Calu3 (cell line): ENCODE measurements around the gene TBC1D9. TPM values are rescaled to one million over a fixed set of nuclear protein-coding genes. Genes with fewer than 3 reads are reported as not detected.

Experiments
- BruUV-seq: library from RNA; stranded (reverse); fragments of 400-500 nt; replicated peaks from 2 replicates; lab custom pipeline; 2021; lab: Mats Ljungman, UMichigan
- CTCF ChIA-PET: fragments of 300-600 bp; sonication (Branson Sonifier 250); formaldehyde crosslinking; loops from one replicate; lab custom pipeline; 2022; ENCODE audit warnings: antibody characterized with exemption; lab: Charles Lee
- DNase-seq: peaks from one replicate; pipeline ENCODE4 v3.0.0; 2022
- H3K27ac Mint-ChIP-seq: one replicate; pipeline ENCODE4 v1.8.0; 2022; ENCODE audit warnings: mixed read lengths; ENCODE audit not compliant: unreplicated experiment
- H3K27me3 Mint-ChIP-seq: one replicate; pipeline ENCODE4 v1.8.0; 2022; ENCODE audit warnings: mixed read lengths; ENCODE audit not compliant: unreplicated experiment
- H3K36me3 Mint-ChIP-seq: one replicate; pipeline ENCODE4 v1.8.0; 2022; ENCODE audit warnings: mild to moderate bottlenecking, moderate library complexity, mixed read lengths; ENCODE audit not compliant: insufficient read depth, unreplicated experiment
- H3K4me1 Mint-ChIP-seq: one replicate; pipeline ENCODE4 v1.8.0; 2022; ENCODE audit warnings: mild to moderate bottlenecking, low read depth, mixed read lengths; ENCODE audit not compliant: unreplicated experiment
- H3K4me3 Mint-ChIP-seq: one replicate; pipeline ENCODE4 v1.8.0; 2022; ENCODE audit warnings: mild to moderate bottlenecking, low read depth, moderate library complexity, mixed read lengths; ENCODE audit not compliant: unreplicated experiment
- H3K9me3 Mint-ChIP-seq: one replicate; pipeline ENCODE4 v1.8.0; 2022; ENCODE audit warnings: low read depth, mixed read lengths; ENCODE audit not compliant: unreplicated experiment
- intact Hi-C: fragments of 100-400 bp; cut with micrococcal nuclease; formaldehyde crosslinking; loops from one replicate; pipeline ENCODE4 v1.10.0; 2022; ENCODE audit not compliant: unreplicated experiment
- total RNA-seq: library from RNA; stranded (reverse); gene quantifications from 2 replicates; pipeline ENCODE4 v1.2.3, GENCODE V29; 2022
- TF ChIP-seq, protein P1 (sequence below): fragments of 200-600 bp; IDR thresholded peaks from one replicate; pipeline ENCODE4 v1.8.0; 2022; ENCODE audit warnings: antibody characterized with exemption; ENCODE audit not compliant: unreplicated experiment

TBC1D9 gene
- total RNA-seq, 1 experiment from 2014 or later, result 9.4 TPM

DNA sequence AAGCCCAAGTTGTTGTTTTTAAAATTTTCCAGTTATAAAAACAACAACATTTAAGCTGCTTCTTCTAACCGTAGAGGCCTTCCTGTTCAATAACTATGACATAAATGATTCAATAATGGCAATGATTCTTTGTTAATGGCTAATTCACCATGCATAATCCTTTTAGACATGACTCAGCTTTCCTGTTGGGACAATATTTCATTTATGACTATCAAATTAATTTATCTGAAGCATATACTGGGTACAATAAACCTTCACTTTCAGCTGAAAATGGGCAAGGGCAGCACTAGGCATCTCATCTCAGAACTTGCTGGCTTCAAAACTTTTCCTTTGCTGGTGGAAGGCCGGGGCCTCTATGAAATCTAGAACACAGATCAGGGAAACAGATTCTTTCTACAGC is 38.9 kb downstream of the TBC1D9 start:
- Mint-ChIP-seq H3K36me3 (no peaks in the 10 kb centered on the region), H3K27me3 (no peaks in the 10 kb centered on the region), H3K4me3 (no peak overlapping the region), H3K4me1 (peaks cover 8% of the 10 kb centered on the region), H3K27ac (no peak overlapping the region), H3K9me3 (no peaks in the 10 kb centered on the region)
- CTCF ChIA-PET, result no interaction called here
- no TSS peak for BruUV-seq
- DNase-seq, result no peak
- TF ChIP-seq, protein P1, sequence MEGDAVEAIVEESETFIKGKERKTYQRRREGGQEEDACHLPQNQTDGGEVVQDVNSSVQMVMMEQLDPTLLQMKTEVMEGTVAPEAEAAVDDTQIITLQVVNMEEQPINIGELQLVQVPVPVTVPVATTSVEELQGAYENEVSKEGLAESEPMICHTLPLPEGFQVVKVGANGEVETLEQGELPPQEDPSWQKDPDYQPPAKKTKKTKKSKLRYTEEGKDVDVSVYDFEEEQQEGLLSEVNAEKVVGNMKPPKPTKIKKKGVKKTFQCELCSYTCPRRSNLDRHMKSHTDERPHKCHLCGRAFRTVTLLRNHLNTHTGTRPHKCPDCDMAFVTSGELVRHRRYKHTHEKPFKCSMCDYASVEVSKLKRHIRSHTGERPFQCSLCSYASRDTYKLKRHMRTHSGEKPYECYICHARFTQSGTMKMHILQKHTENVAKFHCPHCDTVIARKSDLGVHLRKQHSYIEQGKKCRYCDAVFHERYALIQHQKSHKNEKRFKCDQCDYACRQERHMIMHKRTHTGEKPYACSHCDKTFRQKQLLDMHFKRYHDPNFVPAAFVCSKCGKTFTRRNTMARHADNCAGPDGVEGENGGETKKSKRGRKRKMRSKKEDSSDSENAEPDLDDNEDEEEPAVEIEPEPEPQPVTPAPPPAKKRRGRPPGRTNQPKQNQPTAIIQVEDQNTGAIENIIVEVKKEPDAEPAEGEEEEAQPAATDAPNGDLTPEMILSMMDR, result no peak
- intact Hi-C loops, result no loop called here

- Mint-ChIP-seq H3K36me3 (no peaks in the 10 kb centered on the region), H3K27me3 (no peaks in the 10 kb centered on the region), H3K4me1 (peaks cover 8% of the 10 kb centered on the region), H3K4me3 (no peak overlapping the region), H3K9me3 (no peaks in the 10 kb centered on the region), H3K27ac (no peak overlapping the region)
- no TSS peak for BruUV-seq
- DNase-seq, result no peak
- intact Hi-C loops, result no loop called here
- CTCF ChIA-PET, result no interaction called here
- TF ChIP-seq, protein P1, result no peak
Measured at GRCh38 chr4:140715119-140715518, 41.1 kb downstream of the TBC1D9 start.

- intact Hi-C loops, result no loop called here
- Mint-ChIP-seq H3K27ac (no peak overlapping the region), H3K27me3 (no peaks in the 10 kb centered on the region), H3K4me1 (no peaks in the 10 kb centered on the region), H3K4me3 (no peak overlapping the region), H3K36me3 (no peaks in the 10 kb centered on the region), H3K9me3 (no peaks in the 10 kb centered on the region)
- TF ChIP-seq, protein P1, result no peak
- no TSS peak for BruUV-seq
- CTCF ChIA-PET, result no interaction called here
- DNase-seq, result no peak
Measured at GRCh38 chr4:140711910-140712309, 44.3 kb downstream of the TBC1D9 start.

DNA sequence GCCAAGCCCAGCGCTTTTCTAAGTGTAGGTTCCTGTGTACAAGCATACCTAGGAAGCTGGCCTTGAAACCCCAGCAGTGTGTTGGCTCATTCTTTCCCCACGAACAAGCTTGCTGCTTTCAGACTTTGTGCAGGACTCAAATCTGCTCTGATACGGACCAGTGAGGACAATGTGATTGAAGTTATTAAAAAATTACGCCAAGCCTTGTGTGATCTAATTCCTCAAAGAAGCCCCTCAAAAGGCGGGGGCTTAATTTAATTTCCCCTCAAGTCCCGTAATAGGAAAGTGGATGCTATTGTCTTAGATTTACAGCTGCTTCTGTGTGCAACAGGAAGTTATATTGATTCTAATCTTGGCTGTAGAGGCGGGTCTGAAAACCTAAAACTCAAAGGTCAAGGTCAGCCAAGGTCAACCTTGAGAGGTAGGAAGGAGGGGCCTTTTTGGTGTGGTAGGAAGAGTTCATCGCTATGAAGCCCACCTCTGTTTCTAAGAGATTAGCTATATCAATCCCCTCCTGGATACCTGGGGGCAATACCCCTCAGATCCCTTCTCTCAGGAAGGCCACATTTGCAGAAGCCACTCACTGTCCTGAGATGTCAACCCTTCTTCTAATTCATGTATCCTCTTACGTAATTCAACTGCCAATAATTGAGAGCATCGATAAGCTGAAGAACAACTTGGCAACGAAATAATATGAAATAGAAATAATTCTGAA is 45.1 kb downstream of the TBC1D9 start:
- Mint-ChIP-seq H3K9me3 (no peaks in the 10 kb centered on the region), H3K4me3 (no peak overlapping the region), H3K36me3 (no peaks in the 10 kb centered on the region), H3K27me3 (no peaks in the 10 kb centered on the region), H3K4me1 (no peaks in the 10 kb centered on the region), H3K27ac (no peak overlapping the region)
- DNase-seq, result no peak
- BruUV-seq, result no TSS peak
- CTCF ChIA-PET, result no interaction called here
- TF ChIP-seq, protein P1, result no peak
- intact Hi-C loops, result no loop called here
